Neuronal stem cell (in vitro differentiated cells): ENCODE measurements around the gene YTHDF1.

ENCODE experiments used
- DNase-seq: peaks from one replicate; pipeline ENCODE4 v3.0.0-alpha.2; 2013; ENCODE audit warnings: low spot score
- H2AFZ ChIP-seq: one replicate; pipeline ENCODE4 v1.6.1; 2013; ENCODE audit warnings: mild to moderate bottlenecking, low read length, inconsistent platforms
- H2AK5ac ChIP-seq: 2 replicates; pipeline ENCODE4 v1.6.1; 2013; ENCODE audit warnings: low read depth, mild to moderate bottlenecking, inconsistent platforms, low read length, moderate library complexity, mixed read lengths
- H2BK120ac ChIP-seq: 2 replicates; pipeline ENCODE4 v1.6.1; 2013; ENCODE audit warnings: low read depth, mild to moderate bottlenecking, inconsistent platforms, low read length, moderate library complexity, mixed read lengths
- H2BK12ac ChIP-seq: one replicate; pipeline ENCODE4 v1.6.1; 2013; ENCODE audit warnings: low read length, inconsistent platforms
- H2BK15ac ChIP-seq: 2 replicates; pipeline ENCODE4 v1.6.1; 2013; ENCODE audit warnings: mild to moderate bottlenecking, low read length, inconsistent platforms, mixed read lengths
- H2BK5ac ChIP-seq: one replicate; pipeline ENCODE4 v1.6.1; 2013; ENCODE audit warnings: inconsistent platforms, mild to moderate bottlenecking, low read length, moderate library complexity
- H3K14ac ChIP-seq: one replicate; pipeline ENCODE4 v1.6.1; 2013; ENCODE audit warnings: low read length, inconsistent platforms
- H3K18ac ChIP-seq: 2 replicates; pipeline ENCODE4 v1.6.1; 2013; ENCODE audit warnings: low read length, inconsistent platforms
- H3K23ac ChIP-seq: 2 replicates; pipeline ENCODE4 v1.6.1; 2013; ENCODE audit warnings: low read depth, mild to moderate bottlenecking, mixed read lengths, low read length, inconsistent platforms; ENCODE audit not compliant: poor library complexity
- H3K27ac ChIP-seq: replicated peaks from 3 replicates; pipeline ENCODE4 v1.5.1; 2013; ENCODE audit warnings: low read length, inconsistent platforms
- H3K27me3 ChIP-seq, 3 experiments: 2 replicates each; pipeline ENCODE4 v1.6.1; 2013; ENCODE audit warnings: low read length in 3 of 3, mild to moderate bottlenecking in 2 of 3, inconsistent platforms in 1 of 3, low read depth in 1 of 3, mixed read lengths in 1 of 3, moderate library complexity in 1 of 3; ENCODE audit not compliant: control insufficient read depth in 3 of 3, insufficient read depth in 3 of 3
- H3K36me3 ChIP-seq, 2 donors: replicated peaks in 1 of 2; 2 replicates each; pipeline ENCODE4 v1.6.1; 2013; ENCODE audit warnings: low read length in 2 of 2; ENCODE audit not compliant: control insufficient read depth in 2 of 2, insufficient read depth in 2 of 2
- H3K4ac ChIP-seq: 2 replicates; pipeline ENCODE4 v1.6.1; 2013; ENCODE audit warnings: inconsistent platforms, mild to moderate bottlenecking, low read length, moderate library complexity
- H3K4me1 ChIP-seq, 2 donors: 1 replicate in 1 of 2; 2 replicates in 1 of 2; pipeline ENCODE4 v1.6.1; 2013; ENCODE audit warnings: low read length in 2 of 2, low read depth in 1 of 2; ENCODE audit not compliant: control insufficient read depth in 2 of 2, insufficient read depth in 1 of 2
- H3K4me2 ChIP-seq: one replicate; pipeline ENCODE4 v1.6.1; 2013; ENCODE audit warnings: mild to moderate bottlenecking, low read length, inconsistent platforms; ENCODE audit not compliant: insufficient read depth, poor library complexity, severe bottlenecking
- H3K4me3 ChIP-seq, 2 donors: 2 replicates each; pipeline ENCODE4 v1.5.1; 2013; ENCODE audit warnings: low read length in 2 of 2, mild to moderate bottlenecking in 2 of 2, inconsistent platforms in 1 of 2, moderate library complexity in 1 of 2
- H3K79me1 ChIP-seq: one replicate; pipeline ENCODE4 v1.6.1; 2013; ENCODE audit warnings: low read depth, mild to moderate bottlenecking, inconsistent platforms, low read length, moderate library complexity
- H3K9ac ChIP-seq: one replicate; pipeline ENCODE4 v1.6.1; 2013; ENCODE audit warnings: mild to moderate bottlenecking, low read depth, low read length, inconsistent platforms; ENCODE audit not compliant: poor library complexity
- H3K9me3 ChIP-seq, 2 donors: replicated peaks in 1 of 2; 2 replicates each; pipeline versions ENCODE3 to v1.6.1; 2013; ENCODE audit warnings: low read length in 2 of 2, mild to moderate bottlenecking in 2 of 2, inconsistent platforms in 1 of 2, low read depth in 1 of 2, mixed read lengths in 1 of 2, moderate library complexity in 1 of 2; ENCODE audit not compliant: control insufficient read depth in 2 of 2, insufficient read depth in 1 of 2
- H4K8ac ChIP-seq: one replicate; pipeline ENCODE4 v1.6.1; 2013; ENCODE audit warnings: low read depth, mild to moderate bottlenecking, inconsistent platforms, low read length, moderate library complexity
- H4K91ac ChIP-seq: one replicate; pipeline ENCODE4 v1.6.1; 2013; ENCODE audit warnings: low read length, low read depth, mild to moderate bottlenecking, inconsistent platforms; ENCODE audit not compliant: poor library complexity
- WGBS, 2 donors: extraction: QIAGEN DNeasy Blood & Tissue Kit; methylation state at CpG; one replicate each; pipeline ENCODE4 v1.1.7; 2013; ENCODE audit warnings: missing lambda C conversion rate in 2 of 2, mixed read lengths in 1 of 2; ENCODE audit not compliant: insufficient read length in 2 of 2, insufficient replicate concordance in 1 of 2; ENCODE audit errors: extremely low coverage in 2 of 2; 5-methylcytosine and 5-hydroxymethylcytosine counted together

YTHDF1 gene

DNA sequence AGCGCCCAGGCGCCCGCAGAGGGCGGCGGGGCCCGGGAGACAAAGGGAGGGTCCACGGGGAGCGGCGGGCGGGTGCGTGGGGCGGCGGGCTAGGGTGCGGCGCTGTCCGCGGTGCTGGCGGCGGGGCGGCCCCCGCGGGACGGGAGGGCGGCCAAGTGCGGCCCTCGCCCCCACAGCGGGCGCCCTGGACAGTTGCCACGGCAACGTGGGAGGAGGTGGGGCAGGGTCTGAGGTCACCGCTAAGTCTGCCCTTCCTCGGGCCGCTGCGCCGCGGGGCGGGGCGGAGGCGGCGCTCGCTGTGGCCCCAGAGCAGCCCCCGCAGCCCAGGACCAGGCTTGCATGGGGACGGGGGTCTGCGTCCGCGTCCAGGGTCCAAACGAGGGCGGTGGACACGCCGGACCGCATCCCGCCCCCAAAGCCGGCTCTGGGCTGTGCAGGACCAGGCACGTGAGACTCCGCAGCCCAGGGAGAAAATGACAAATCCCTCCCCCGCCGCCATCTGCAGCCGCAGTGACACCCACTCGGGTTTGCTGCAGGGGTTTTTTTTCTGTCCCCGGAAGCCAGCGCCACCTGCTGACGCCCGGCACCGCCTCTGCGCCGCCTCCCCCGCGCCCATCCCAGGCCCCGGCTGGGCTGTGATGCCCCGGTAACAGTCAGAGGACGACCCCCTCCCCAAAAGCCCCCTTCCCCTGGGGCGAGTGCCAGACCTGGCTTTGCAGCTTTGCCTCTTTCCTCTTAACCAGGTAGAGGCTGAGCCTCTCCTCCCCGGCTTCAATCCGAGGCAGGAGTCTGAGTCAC lies 36.8 kb downstream of the YTHDF1 start:
- Histone ChIP-seq H2BK5ac (no peak overlapping the region), H2BK15ac (peak overlapping the region; percentile 37), H3K27ac (no peak overlapping the region), H3K9me3 (no peaks in the 10 kb centered on the region), H3K9ac (peak overlapping the region; percentile 70), H3K36me3 (peaks cover 0 to 24% of the 10 kb centered on the region in 2 donors), H3K79me1 (peaks cover 12% of the 10 kb centered on the region), H3K18ac (peak overlapping the region; percentile 85), H4K91ac (no peak overlapping the region), H4K8ac (no peak overlapping the region), H2AK5ac (no peak overlapping the region), H3K14ac (peak overlapping the region; percentile 82), H3K27me3 (peaks cover 0 to 34% (median 17%) of the 10 kb centered on the region in 3 experiments), H2BK120ac (peak overlapping the region; percentile 14), H3K23ac (peak overlapping the region; percentile 43), H2AFZ (peak overlapping the region; percentile 89), H3K4ac (no peak overlapping the region), H3K4me1 (peaks cover 33 to 42% of the 10 kb centered on the region in 2 donors), H3K4me3 (peak overlapping the region; percentile 70 to 79), H3K4me2 (peak overlapping the region; percentile 94), H2BK12ac (peak overlapping the region; percentile 94)
- no CpG with 5 or more reads among the region's 74 CpGs for WGBS, 2 donors
- DNase-seq, result peak; percentile 51

DNA sequence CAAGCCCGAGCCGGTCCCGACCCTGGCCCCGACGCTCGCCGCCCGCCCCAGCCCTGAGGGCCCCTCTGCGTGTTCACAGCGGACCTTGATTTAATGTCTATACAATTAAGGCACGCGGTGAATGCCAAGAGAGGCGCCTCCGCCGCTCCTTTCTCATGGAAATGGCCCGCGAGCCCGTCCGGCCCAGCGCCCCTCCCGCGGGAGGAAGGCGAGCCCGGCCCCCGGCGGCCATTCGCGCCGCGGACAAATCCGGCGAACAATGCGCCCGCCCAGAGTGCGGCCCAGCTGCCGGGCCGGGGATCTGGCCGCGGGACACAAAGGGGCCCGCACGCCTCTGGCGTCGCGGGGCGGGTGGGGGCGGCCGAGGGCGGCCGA lies 37.5 kb downstream of the YTHDF1 start:
- Histone ChIP-seq H2BK5ac (no peak overlapping the region), H2AK5ac (peak overlapping the region; percentile 84), H3K4me1 (peaks cover 36 to 46% of the 10 kb centered on the region in 2 donors), H3K4me3 (peak overlapping the region; percentile 75 to 79), H3K18ac (peak overlapping the region; percentile 94), H3K4ac (no peak overlapping the region), H3K36me3 (peaks cover 0 to 24% of the 10 kb centered on the region in 2 donors), H3K23ac (peak overlapping the region; percentile 73), H2AFZ (peak overlapping the region; percentile 89), H3K79me1 (peaks cover 12% of the 10 kb centered on the region), H3K9ac (peak overlapping the region; percentile 86), H3K27me3 (peaks cover 0 to 34% (median 17%) of the 10 kb centered on the region in 3 experiments), H3K27ac (no peak overlapping the region), H3K9me3 (no peaks in the 10 kb centered on the region), H3K14ac (no peak overlapping the region), H4K91ac (no peak overlapping the region), H2BK15ac (peak overlapping the region; percentile 5), H2BK120ac (no peak overlapping the region), H3K4me2 (peak overlapping the region; percentile 94), H4K8ac (no peak overlapping the region), H2BK12ac (peak overlapping the region; percentile 58)
- peak; percentile 68 for DNase-seq
- WGBS, 2 donors, result no CpG with 5 or more reads among the region's 49 CpGs

DNA sequence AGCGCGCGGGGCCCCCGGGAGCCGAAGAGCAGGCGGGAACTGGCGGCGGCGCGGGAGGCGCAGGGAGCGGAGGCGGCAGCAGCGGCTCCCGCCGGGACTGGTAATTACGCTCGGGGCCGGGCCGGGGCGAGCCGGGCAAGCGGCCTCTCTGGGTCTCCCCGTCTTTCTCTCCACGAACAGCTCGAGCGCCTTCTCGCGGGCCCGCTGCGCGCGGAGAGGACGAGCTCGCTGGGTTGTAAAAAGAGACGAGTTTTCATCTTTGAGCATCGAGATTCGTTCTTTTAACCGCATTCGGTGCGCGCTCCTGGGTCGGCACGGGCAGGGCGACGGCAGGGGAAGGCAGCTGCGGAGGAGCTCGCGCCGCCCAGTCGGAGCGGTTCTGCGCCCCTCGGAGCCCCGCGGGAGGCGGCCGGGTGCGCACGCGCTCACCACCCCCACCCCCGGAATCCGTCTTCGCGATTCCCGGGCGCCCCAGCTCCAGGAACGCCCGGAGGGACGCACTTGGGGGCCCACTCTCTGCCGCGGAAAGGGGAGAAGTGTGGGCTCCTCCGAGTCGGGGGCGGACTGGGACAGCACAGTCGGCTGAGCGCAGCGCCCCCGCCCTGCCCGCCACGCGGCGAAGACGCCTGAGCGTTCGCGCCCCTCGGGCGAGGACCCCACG lies 38.0 kb downstream of the YTHDF1 start:
- Histone ChIP-seq H2AK5ac (peak overlapping the region; percentile 84), H3K36me3 (peaks cover 0 to 24% of the 10 kb centered on the region in 2 donors), H3K4ac (no peak overlapping the region), H3K4me3 (peak overlapping the region; percentile 75 to 79), H3K9ac (peak overlapping the region; percentile 86), H4K91ac (no peak overlapping the region), H3K27me3 (peaks cover 0 to 34% (median 17%) of the 10 kb centered on the region in 3 experiments), H3K18ac (peak overlapping the region; percentile 94), H4K8ac (no peak overlapping the region), H2BK15ac (peak overlapping the region; percentile 5), H2AFZ (peak overlapping the region; percentile 89), H3K27ac (no peak overlapping the region), H3K14ac (peak overlapping the region; percentile 21), H3K79me1 (peaks cover 12% of the 10 kb centered on the region), H3K23ac (peak overlapping the region; percentile 73), H3K4me2 (peak overlapping the region; percentile 94), H2BK120ac (no peak overlapping the region), H3K4me1 (peaks cover 39 to 51% of the 10 kb centered on the region in 2 donors), H3K9me3 (no peaks in the 10 kb centered on the region), H2BK12ac (peak overlapping the region; percentile 58), H2BK5ac (peak overlapping the region; percentile 82)
- DNase-seq, result peak; percentile 32
- WGBS, 2 donors, result no CpG with 5 or more reads among the region's 90 CpGs
